Endothelial cell of umbilical vein (primary cell): ENCODE data around the gene PLP2. TPM values are rescaled to one million over a fixed set of nuclear protein-coding genes. Genes with fewer than 3 reads are reported as not detected.

Experiments
- BruUV-seq: library from RNA; stranded (reverse); fragments of 400-500 nt; replicated peaks from 2 replicates; lab custom pipeline; 2021; lab: Mats Ljungman, UMichigan
- CTCF ChIA-PET: fragments of 300-600, 350-600 bp; sonication (Branson Sonifier 250); formaldehyde crosslinking; loops from one replicate; lab custom pipeline; 2021; ENCODE audit warnings: antibody characterized with exemption, inconsistent platforms; lab: Charles Lee
- POLR2A ChIA-PET: fragments of 300-600, 350-600 bp; sonication (Branson Sonifier 250); formaldehyde crosslinking; loops from one replicate; lab custom pipeline; 2021; ENCODE audit warnings: antibody characterized with exemption, inconsistent platforms; lab: Charles Lee
- DNase-seq: peaks from one replicate; pipeline ENCODE4 v3.0.0-alpha.2; 2011; ENCODE audit warnings: low read depth, low spot score
- FAIRE-seq: peaks from 2 replicates; lab custom pipeline; 2011; peaks lifted over from hg19 to GRCh38; lab: Jason Lieb, UNC
- H2AFZ ChIP-seq: 2 replicates; pipeline ENCODE4 v1.6.0; 2012; ENCODE audit warnings: low read depth, low read length, control low read depth, inconsistent platforms
- H3K27ac ChIP-seq: 2 replicates; pipeline ENCODE4 v1.5.1; 2011; ENCODE audit warnings: low read depth, mild to moderate bottlenecking, control low read depth, low read length, moderate library complexity; ENCODE audit not compliant: insufficient read depth
- H3K27me3 ChIP-seq, 2 experiments: 2 replicates each; pipeline versions ENCODE4 v1.6.0 to v1.6.1; 2011; ENCODE audit warnings: low read length in 2 of 2, mixed read lengths in 1 of 2; ENCODE audit not compliant: control insufficient read depth in 2 of 2, insufficient read depth in 2 of 2
- H3K36me3 ChIP-seq, 2 experiments: 2 replicates in 1 of 2; 3 replicates in 1 of 2; pipeline ENCODE4 v1.5.1; 2011; ENCODE audit warnings: low read length in 2 of 2, mild to moderate bottlenecking in 1 of 2, moderate library complexity in 1 of 2; ENCODE audit not compliant: control insufficient read depth in 2 of 2, insufficient read depth in 2 of 2; ENCODE audit errors: extremely low read depth in 1 of 2
- H3K4me1 ChIP-seq: 3 replicates; pipeline ENCODE4 v1.5.1; 2011; ENCODE audit warnings: mild to moderate bottlenecking, low read length; ENCODE audit not compliant: control insufficient read depth, insufficient read depth; ENCODE audit errors: extremely low read depth
- H3K4me2 ChIP-seq: 2 replicates; pipeline ENCODE4 v1.6.1; 2011; ENCODE audit warnings: low read length, control low read depth, mixed read lengths; ENCODE audit not compliant: insufficient read depth
- H3K4me3 ChIP-seq, 3 experiments: fragments of 200-600 bp in 1 of 3; sonication (generic), shearing (Covaris generic) in 1 of 3; replicated peaks in 1 of 3; 2 replicates each; pipeline ENCODE4 v1.5.1; 2011 to 2016; ENCODE audit warnings: control low read depth in 3 of 3, low read length in 3 of 3, mild to moderate bottlenecking in 2 of 3, inconsistent platforms in 1 of 3, low read depth in 1 of 3, moderate library complexity in 1 of 3; ENCODE audit not compliant: insufficient read depth in 1 of 3
- H3K79me2 ChIP-seq: 2 replicates; pipeline ENCODE4 v1.6.0; 2012; ENCODE audit warnings: low read length, inconsistent platforms; ENCODE audit not compliant: control insufficient read depth, insufficient read depth
- H3K9ac ChIP-seq: replicated peaks from 2 replicates; pipeline ENCODE3; 2011; ENCODE audit warnings: low read length, control low read depth; ENCODE audit not compliant: insufficient read depth; ENCODE audit errors: extremely low read depth
- H3K9me1 ChIP-seq: replicated peaks from 3 replicates; pipeline ENCODE4 v1.6.0; 2011; ENCODE audit warnings: mild to moderate bottlenecking, low read length; ENCODE audit not compliant: control insufficient read depth, insufficient read depth; ENCODE audit errors: extremely low read depth
- H3K9me3 ChIP-seq: replicated peaks from 2 replicates; pipeline ENCODE4 v1.5.1; 2012; ENCODE audit warnings: low read length, inconsistent platforms; ENCODE audit not compliant: control insufficient read depth, insufficient read depth
- H4K20me1 ChIP-seq: replicated peaks from 2 replicates; pipeline ENCODE3; 2011; ENCODE audit warnings: mild to moderate bottlenecking, low read length; ENCODE audit not compliant: control insufficient read depth, insufficient read depth; ENCODE audit errors: extremely low read depth
- EZH2 ChIP-seq: IDR thresholded peaks from 2 replicates; pipeline ENCODE4 v1.6.1; 2012; ENCODE audit warnings: borderline replicate concordance, low read depth, mild to moderate bottlenecking, moderate library complexity, low read length, inconsistent platforms; ENCODE audit not compliant: severe bottlenecking
- FOS ChIP-seq: IDR thresholded peaks from 2 replicates; pipeline ENCODE4 v1.6.1; 2011; ENCODE audit warnings: mild to moderate bottlenecking, low read length, moderate library complexity, borderline replicate concordance; ENCODE audit not compliant: insufficient read depth
- GATA2 ChIP-seq: IDR thresholded peaks from 2 replicates; pipeline ENCODE4 v1.7.0; 2011; ENCODE audit warnings: low read depth, mild to moderate bottlenecking, moderate library complexity, mixed read lengths, low read length; ENCODE audit not compliant: insufficient read length, insufficient read depth
- JUN ChIP-seq: IDR thresholded peaks from 2 replicates; pipeline ENCODE4 v1.6.1; 2011; ENCODE audit warnings: borderline replicate concordance, low read depth; ENCODE audit not compliant: insufficient read length, insufficient read depth
- POLR2A ChIP-seq: IDR thresholded peaks from 2 replicates; pipeline ENCODE4 v1.6.1; 2012; ENCODE audit warnings: low read depth, mild to moderate bottlenecking, control low read depth, low read length
- POLR2AphosphoS5 ChIP-seq: IDR thresholded peaks from 2 replicates; pipeline ENCODE4 v1.6.1; 2012; ENCODE audit warnings: low read depth, mild to moderate bottlenecking, control low read depth, low read length, moderate library complexity; ENCODE audit not compliant: insufficient read depth
- dilution Hi-C: fragments of 300-500 bp; cut with MboI; formaldehyde crosslinking; loops from one replicate; pipeline ENCODE4 v1.15.0; 2019; ENCODE audit warnings: low sequenced_read_pairs; ENCODE audit not compliant: extremely low pct_ligation_motif_present
- intact Hi-C: fragments of 100-400 bp; cut with micrococcal nuclease; formaldehyde crosslinking; loops from one replicate; pipeline ENCODE4 v1.10.0; 2022
- polyA plus RNA-seq, 4 experiments: library from polyadenylated mRNA; depleted of rRNA in 3 of 4; stranded (reverse) in 3 of 4; unstranded in 1 of 4; fragments of >200 nt; gene quantifications; 2 replicates each; pipeline versions ENCODE4 v1.2.1 to v1.2.3, GENCODE V29; 2011 to 2012; ENCODE audit warnings: missing spikeins in 1 of 4
- total RNA-seq: library from RNA; stranded (reverse); gene quantifications from 2 replicates; pipeline ENCODE4 v1.2.3, GENCODE V29; 2021

The PLP2 gene
- total and polyA plus RNA-seq, 2 donors (not counting 3 experiments of a cell fraction or from before 2014, with no cell fraction given): 153 to 277 TPM

- H3K9me1 ChIP-seq: no peaks in the 10 kb centered on the region
- peaks cover 2% of the 10 kb centered on the region for H3K79me2 ChIP-seq
- DNase-seq (peak; percentile 58), FAIRE-seq (peak; percentile 99)
- H4K20me1 ChIP-seq: no peaks in the 10 kb centered on the region
- dilution Hi-C loops (no loop called here), intact Hi-C loops (loop anchor here (1.0 to 2.0 kb wide), 2 partner anchors 24 to 88 kb away; partner anchors contain the start of gene WDR45)
- H3K4me1 ChIP-seq: peaks cover 21% of the 10 kb centered on the region
- no peaks in the 10 kb centered on the region for H3K9me3 ChIP-seq
- ChIA-PET CTCF (interaction anchor here (1.0 to 3.6 kb wide), 4 partner anchors 9 to 17 kb away, joined by 3 to 16 read pairs (median 4); no protein-coding TSS in a partner anchor), POLR2A (interaction anchor here (1.9 kb wide), 1 partner anchor 24 kb away, joined by 7 read pairs; no protein-coding TSS in a partner anchor)
- BruUV-seq: TSS peak; percentile 10
- peak overlapping the region; percentile 72 for H3K9ac ChIP-seq
- no peaks in the 10 kb centered on the region for H3K27me3 ChIP-seq
- peak overlapping the region; percentile 43 for H3K4me2 ChIP-seq
- H3K4me3 ChIP-seq: peak overlapping the region; percentile 7 to 40 (median 29)
- peak overlapping the region; percentile 60 for H2AFZ ChIP-seq
- no peaks in the 10 kb centered on the region for H3K36me3 ChIP-seq
- H3K27ac ChIP-seq: peak overlapping the region; percentile 89
- TF ChIP-seq FOS (peak; percentile 57), JUN (no peak), POLR2AphosphoS5 (peak; percentile 10)
These were observed 4.6 kb upstream of the PLP2 start for GRCh38 chrX:49166914-49167739.

GRCh38 chrX:49167740-49168108, 4.0 kb upstream of the PLP2 start:
- Histone ChIP-seq H3K27me3 (no peaks in the 10 kb centered on the region), H3K36me3 (no peaks in the 10 kb centered on the region), H3K79me2 (peaks cover 8% of the 10 kb centered on the region), H3K9me1 (no peaks in the 10 kb centered on the region), H3K9ac (peak overlapping the region; percentile 72), H3K4me3 (peak overlapping the region in 1 of 3 experiments; percentile 40), H3K4me1 (peaks cover 23% of the 10 kb centered on the region), H3K9me3 (no peaks in the 10 kb centered on the region), H3K4me2 (peak overlapping the region; percentile 43), H3K27ac (peak overlapping the region; percentile 89), H4K20me1 (no peaks in the 10 kb centered on the region), H2AFZ (no peak overlapping the region)
- no peak for FAIRE-seq
- BruUV-seq: TSS peak; percentile 10
- POLR2A ChIA-PET: interaction anchor here (1.9 kb wide), 1 partner anchor 23 kb away, joined by 7 read pairs; no protein-coding TSS in a partner anchor
- TF ChIP-seq JUN: no peak
- no peak for TF ChIP-seq POLR2A
- no peak for TF ChIP-seq GATA2
- TF ChIP-seq EZH2: no peak
- CTCF ChIA-PET: interaction anchor here (1.0 to 3.6 kb wide), 2 partner anchors 9 to 12 kb away, joined by 3 to 16 read pairs; no protein-coding TSS in a partner anchor
- DNase-seq: no peak
- intact Hi-C loops (loop anchor here (1.0 to 2.0 kb wide), 2 partner anchors 24 to 89 kb away; partner anchors contain the start of gene WDR45), dilution Hi-C loops (no loop called here)
